RKO (cell line): ENCODE measurements around the gene SEMA5A.

ENCODE experiments used
- DNase-seq: peaks from one replicate; pipeline ENCODE4 v3.0.0-alpha.2; 2016; ENCODE audit warnings: low spot score

Gene SEMA5A

GRCh38 chr5:9395706-9396105, 150.2 kb downstream of the SEMA5A start:
- no peak for DNase-seq

- no peak for DNase-seq
Observed at GRCh38 chr5:9394221-9394620, 151.7 kb downstream of the SEMA5A start.

- no peak for DNase-seq
Observed at GRCh38 chr5:9392625-9393024, 153.2 kb downstream of the SEMA5A start.

GRCh38 chr5:9391080-9391479, 154.8 kb downstream of the SEMA5A start:
- DNase-seq, result no peak

- DNase-seq, result no peak
Observed at GRCh38 chr5:9390113-9390512, 155.8 kb downstream of the SEMA5A start.

GRCh38 chr5:9388941-9389674, 156.8 kb downstream of the SEMA5A start:
- DNase-seq, result no peak

- no peak for DNase-seq
Observed at GRCh38 chr5:9387879-9388278, 158.0 kb downstream of the SEMA5A start.

- DNase-seq, result no peak
Observed at GRCh38 chr5:9386945-9387344, 158.9 kb downstream of the SEMA5A start.

GRCh38 chr5:9382522-9382921, 163.4 kb downstream of the SEMA5A start:
- DNase-seq, result no peak

GRCh38 chr5:9381464-9381863, 164.4 kb downstream of the SEMA5A start:
- no peak for DNase-seq

GRCh38 chr5:9380109-9380508, 165.8 kb downstream of the SEMA5A start:
- no peak for DNase-seq

- no peak for DNase-seq
Observed at GRCh38 chr5:9376363-9377117, 169.3 kb downstream of the SEMA5A start.

- no peak for DNase-seq
Observed at GRCh38 chr5:9375756-9376155, 170.1 kb downstream of the SEMA5A start.

GRCh38 chr5:9374025-9374424, 171.8 kb downstream of the SEMA5A start:
- DNase-seq, result no peak

- DNase-seq, result no peak
Observed at GRCh38 chr5:9373571-9373970, 172.3 kb downstream of the SEMA5A start.

GRCh38 chr5:9370256-9370655, 175.6 kb downstream of the SEMA5A start:
- DNase-seq, result no peak

- DNase-seq, result no peak
Observed at GRCh38 chr5:9365512-9365911, 180.4 kb downstream of the SEMA5A start.

- no peak for DNase-seq
Observed at GRCh38 chr5:9363449-9363848, 182.4 kb downstream of the SEMA5A start.

GRCh38 chr5:9363026-9363425, 182.8 kb downstream of the SEMA5A start:
- no peak for DNase-seq

GRCh38 chr5:9362600-9362999, 183.3 kb downstream of the SEMA5A start:
- DNase-seq, result no peak

- DNase-seq, result peak; percentile 58
Observed at GRCh38 chr5:9361835-9362234, 184.0 kb downstream of the SEMA5A start.

- DNase-seq, result no peak
Observed at GRCh38 chr5:9358961-9359685, 186.8 kb downstream of the SEMA5A start.

- DNase-seq, result no peak
Observed at GRCh38 chr5:9356351-9356825, 189.5 kb downstream of the SEMA5A start.
